ENCODE measurements around the gene MAP3K12. TPM values are rescaled to one million over a fixed set of nuclear protein-coding genes. Genes with fewer than 3 reads are reported as not detected.
A peak's percentile ranks its signal among the peaks of the same experiment; 100 is the strongest.

Gene MAP3K12
- total and polyA plus RNA-seq, 2 of the 13 experiments (the other 11 are each of a cell fraction or from before 2014, with no cell fraction given), result 0.20 to 1.1 TPM

DNA sequence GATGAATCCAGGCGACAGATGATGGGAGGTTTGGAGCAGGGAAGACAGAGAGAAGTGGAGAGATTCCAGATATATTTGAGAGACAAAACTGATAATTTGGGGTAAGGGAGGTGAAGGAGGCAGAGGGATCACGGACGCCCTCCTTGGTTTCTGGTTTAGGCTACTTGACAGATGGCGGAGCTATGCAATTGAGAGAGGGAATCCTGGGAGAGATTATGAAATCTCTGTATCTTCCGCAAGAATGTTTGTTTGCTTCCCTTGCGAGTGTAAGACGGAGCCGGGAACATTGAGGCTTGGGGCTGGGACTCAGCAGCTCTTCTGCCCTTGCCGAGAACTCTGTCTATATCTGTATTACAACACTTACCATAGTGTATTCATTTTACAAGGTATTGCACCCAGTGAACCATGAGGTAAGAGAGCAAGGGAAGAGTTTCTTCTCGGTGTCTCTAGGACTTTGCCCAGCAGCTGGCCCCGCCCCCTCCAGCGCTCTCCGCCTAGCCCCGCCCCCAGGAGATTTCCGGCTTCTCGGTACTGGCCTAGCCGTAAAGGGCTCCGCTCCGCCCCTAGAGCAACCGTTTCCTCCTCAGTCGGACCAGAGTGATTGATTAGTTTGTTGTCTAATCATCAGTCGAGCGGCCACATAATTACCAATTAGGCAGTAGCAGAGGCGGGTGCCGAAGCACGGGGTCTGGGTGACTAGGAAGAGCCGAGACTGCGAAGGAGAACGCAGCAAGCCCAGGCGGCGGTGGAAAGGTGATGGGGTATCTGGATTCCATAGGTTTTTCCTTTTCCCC, 58.0 kb downstream of the MAP3K12 start, which contains the start of gene PRR13 (continued):
- TF ChIP-seq ZFP36L2 (CRISPR knock-in tag; IDR thresholded peaks at IDR 0.05) (no peak), HOXA9 (CRISPR knock-in tag; IDR thresholded peaks at IDR 0.05; ENCODE audit: borderline replicate concordance) (no peak), XBP1 (CRISPR knock-in tag; IDR thresholded peaks at IDR 0.05) (no peak), ZNF496 (CRISPR knock-in tag; IDR thresholded peaks at IDR 0.05; ENCODE audit: insufficient replicate concordance) (no peak), MXD4 (CRISPR knock-in tag; IDR thresholded peaks at IDR 0.05) (no peak), FOXP1 (IDR thresholded peaks at IDR 0.05) (no peak), FOXP1 (CRISPR knock-in tag; IDR thresholded peaks at IDR 0.05) (0 out of 2 replicates have a peak, but pooled peaks have one; percentile 10), NFE2L2 (IDR thresholded peaks at IDR 0.05; ENCODE audit: low read length) (no peak), HMG20A (CRISPR knock-in tag; IDR thresholded peaks at IDR 0.05; ENCODE audit: borderline replicate concordance) (no peak), DMTF1 (CRISPR knock-in tag; IDR thresholded peaks at IDR 0.05) (no peak), NFKB2 (CRISPR knock-in tag; IDR thresholded peaks at IDR 0.05; ENCODE audit: borderline replicate concordance) (no peak), ZNF441 (CRISPR knock-in tag; IDR thresholded peaks at IDR 0.05; ENCODE audit: borderline replicate concordance) (no peak; the same call in none of the 2 replicates), ZNF709 (CRISPR knock-in tag; IDR thresholded peaks at IDR 0.05) (no peak; the same call in 1 of the 2 replicates), IRF9 (CRISPR knock-in tag; IDR thresholded peaks at IDR 0.05; ENCODE audit: borderline replicate concordance) (no peak), ATRX (CRISPR knock-in tag; IDR thresholded peaks at IDR 0.05; ENCODE audit: borderline replicate concordance) (no peak), HHEX (CRISPR knock-in tag; IDR thresholded peaks at IDR 0.05) (no peak), TAF15 (IDR thresholded peaks at IDR 0.05; ENCODE audit: low read depth, low read length, poor library complexity, severe bottlenecking) (no peak), ZFX (CRISPR knock-in tag; IDR thresholded peaks at IDR 0.05; ENCODE audit: low read depth) (peak; percentile 63; the same call in 1 of the 2 replicates), RBAK (CRISPR knock-in tag; IDR thresholded peaks at IDR 0.05) (no peak), ZNF230 (CRISPR knock-in tag; IDR thresholded peaks at IDR 0.05) (no peak), RAD51 (IDR thresholded peaks at IDR 0.05; ENCODE audit: borderline replicate concordance) (no peak)
- TF ChIP-seq, protein P1, sequence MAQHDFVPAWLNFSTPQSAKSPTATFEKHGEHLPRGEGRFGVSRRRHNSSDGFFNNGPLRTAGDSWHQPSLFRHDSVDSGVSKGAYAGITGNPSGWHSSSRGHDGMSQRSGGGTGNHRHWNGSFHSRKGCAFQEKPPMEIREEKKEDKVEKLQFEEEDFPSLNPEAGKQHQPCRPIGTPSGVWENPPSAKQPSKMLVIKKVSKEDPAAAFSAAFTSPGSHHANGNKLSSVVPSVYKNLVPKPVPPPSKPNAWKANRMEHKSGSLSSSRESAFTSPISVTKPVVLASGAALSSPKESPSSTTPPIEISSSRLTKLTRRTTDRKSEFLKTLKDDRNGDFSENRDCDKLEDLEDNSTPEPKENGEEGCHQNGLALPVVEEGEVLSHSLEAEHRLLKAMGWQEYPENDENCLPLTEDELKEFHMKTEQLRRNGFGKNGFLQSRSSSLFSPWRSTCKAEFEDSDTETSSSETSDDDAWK (CRISPR knock-in tag; IDR thresholded peaks at IDR 0.05), result no peak
- TF ChIP-seq, protein P2, sequence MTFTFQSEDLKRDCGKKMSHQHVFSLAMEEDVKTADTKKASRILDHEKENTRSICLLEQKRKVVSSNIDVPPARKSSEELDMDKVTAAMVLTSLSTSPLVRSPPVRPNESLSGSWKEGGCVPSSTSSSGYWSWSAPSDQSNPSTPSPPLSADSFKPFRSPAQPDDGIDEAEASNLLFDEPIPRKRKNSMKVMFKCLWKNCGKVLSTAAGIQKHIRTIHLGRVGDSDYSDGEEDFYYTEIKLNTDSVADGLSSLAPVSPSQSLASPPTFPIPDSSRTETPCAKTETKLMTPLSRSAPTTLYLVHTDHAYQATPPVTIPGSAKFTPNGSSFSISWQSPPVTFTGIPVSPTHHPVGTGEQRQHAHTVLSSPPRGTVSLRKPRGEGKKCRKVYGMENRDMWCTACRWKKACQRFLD (CRISPR knock-in tag; IDR thresholded peaks at IDR 0.05; ENCODE audit: borderline replicate concordance), result no peak
- TF ChIP-seq, protein P3, sequence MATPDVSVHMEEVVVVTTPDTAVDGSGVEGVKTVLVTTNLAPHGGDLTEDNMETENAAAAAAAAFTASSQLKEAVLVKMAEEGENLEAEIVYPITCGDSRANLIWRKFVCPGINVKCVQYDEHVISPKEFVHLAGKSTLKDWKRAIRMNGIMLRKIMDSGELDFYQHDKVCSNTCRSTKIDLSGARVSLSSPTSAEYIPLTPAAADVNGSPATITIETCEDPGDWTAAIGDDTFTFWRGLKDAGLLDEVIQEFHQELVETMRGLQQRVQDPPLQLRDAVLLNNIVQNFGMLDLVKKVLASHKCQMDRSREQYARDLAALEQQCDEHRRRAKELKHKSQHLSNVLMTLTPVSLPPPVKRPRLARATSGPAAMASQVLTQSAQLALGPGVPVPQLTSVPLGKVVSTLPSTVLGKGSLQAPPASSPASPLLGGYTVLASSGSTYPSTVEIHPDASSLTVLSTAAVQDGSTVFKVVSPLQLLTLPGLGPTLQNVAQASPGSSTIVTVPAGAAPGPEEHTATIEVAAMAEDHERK (CRISPR knock-in tag; IDR thresholded peaks at IDR 0.05; ENCODE audit: low read depth), result no peak

Measured in HepG2 (cell line).